DND-41 (cell line): Measurements from ENCODE around the gene ZFP36L2.
A peak's percentile ranks its signal among the peaks of the same experiment; 100 is the strongest.

Experiments
- ATAC-seq: fragments of 200-7000 bp; cut with Tn5 transposase; 3 replicates; pipeline ENCODE4 v1.9.1; 2021; ENCODE audit warnings: low read depth; ENCODE audit not compliant: insufficient read depth
- DNase-seq: peaks from one replicate; pipeline ENCODE4 v3.0.0-alpha.2; 2020
- H2AFZ ChIP-seq: 2 replicates; pipeline ENCODE4 v1.6.0; 2012; ENCODE audit warnings: low read depth, low read length
- H3K27ac ChIP-seq: 2 replicates; pipeline ENCODE4 v1.5.1; 2012; ENCODE audit warnings: low read length, inconsistent platforms
- H3K27me3 ChIP-seq: fragments of 200-600 bp; sonication (generic); 2 replicates; pipeline ENCODE4 v1.6.0; 2012; ENCODE audit warnings: low read length, mild to moderate bottlenecking, inconsistent platforms; ENCODE audit not compliant: insufficient read depth, poor library complexity
- H3K36me3 ChIP-seq: 2 replicates; pipeline ENCODE4 v1.5.1; 2012; ENCODE audit warnings: low read length, inconsistent platforms; ENCODE audit not compliant: insufficient read depth
- H3K4me1 ChIP-seq: 2 replicates; pipeline ENCODE4 v1.5.1; 2012; ENCODE audit warnings: mild to moderate bottlenecking, low read length; ENCODE audit not compliant: insufficient read depth
- H3K4me2 ChIP-seq: 2 replicates; pipeline ENCODE4 v1.6.0; 2012; ENCODE audit warnings: mild to moderate bottlenecking, moderate library complexity, low read length, inconsistent platforms; ENCODE audit not compliant: insufficient read depth
- H3K4me3 ChIP-seq, 2 experiments: fragments of 200-600 bp in 1 of 2; shearing (Covaris generic) in 1 of 2; 2 replicates each; pipeline ENCODE4 v1.5.1; 2012 to 2016; ENCODE audit warnings: inconsistent platforms in 2 of 2, low read length in 2 of 2, mild to moderate bottlenecking in 2 of 2, low read depth in 1 of 2, moderate library complexity in 1 of 2
- H3K79me2 ChIP-seq: 2 replicates; pipeline ENCODE4 v1.6.0; 2012; ENCODE audit warnings: low read length, inconsistent platforms; ENCODE audit not compliant: insufficient read depth
- H3K9ac ChIP-seq: 2 replicates; pipeline ENCODE4 v1.6.0; 2012; ENCODE audit warnings: low read depth, mild to moderate bottlenecking, inconsistent platforms, low read length, moderate library complexity
- H3K9me3 ChIP-seq: 2 replicates; pipeline ENCODE4 v1.5.1; 2012; ENCODE audit warnings: low read length, moderate library complexity, mild to moderate bottlenecking, inconsistent platforms; ENCODE audit not compliant: insufficient read depth, severe bottlenecking
- H4K20me1 ChIP-seq: 2 replicates; pipeline ENCODE4 v1.6.0; 2012; ENCODE audit warnings: low read length; ENCODE audit not compliant: insufficient read depth
- EZH2 ChIP-seq: IDR thresholded peaks from 3 replicates; pipeline ENCODE4 v1.6.1; 2012; ENCODE audit warnings: borderline replicate concordance, low read depth, mild to moderate bottlenecking, moderate library complexity, low read length, inconsistent platforms; ENCODE audit not compliant: severe bottlenecking
- TF ChIP-seq, protein P1 (sequence below): IDR thresholded peaks from 2 replicates; pipeline ENCODE4 v1.5.1; 2012; ENCODE audit warnings: borderline replicate concordance, low read length, moderate library complexity, mild to moderate bottlenecking; ENCODE audit not compliant: poor library complexity, severe bottlenecking; ENCODE audit errors: extremely low read depth

Gene ZFP36L2, protein sequence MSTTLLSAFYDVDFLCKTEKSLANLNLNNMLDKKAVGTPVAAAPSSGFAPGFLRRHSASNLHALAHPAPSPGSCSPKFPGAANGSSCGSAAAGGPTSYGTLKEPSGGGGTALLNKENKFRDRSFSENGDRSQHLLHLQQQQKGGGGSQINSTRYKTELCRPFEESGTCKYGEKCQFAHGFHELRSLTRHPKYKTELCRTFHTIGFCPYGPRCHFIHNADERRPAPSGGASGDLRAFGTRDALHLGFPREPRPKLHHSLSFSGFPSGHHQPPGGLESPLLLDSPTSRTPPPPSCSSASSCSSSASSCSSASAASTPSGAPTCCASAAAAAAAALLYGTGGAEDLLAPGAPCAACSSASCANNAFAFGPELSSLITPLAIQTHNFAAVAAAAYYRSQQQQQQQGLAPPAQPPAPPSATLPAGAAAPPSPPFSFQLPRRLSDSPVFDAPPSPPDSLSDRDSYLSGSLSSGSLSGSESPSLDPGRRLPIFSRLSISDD

GRCh38 chr2:43226558-43226954 lies at the start of gene ZFP36L2:
ZFP36L2 (minus strand) TSS chr2:43226606; CDS start chr2:43226315, 291 bp downstream.
- peak within 1 kb of the TSS; percentile 22; the same call in 1 of the 2 replicates for H2AFZ ChIP-seq
- H3K9ac ChIP-seq: peak within 1 kb of the TSS; percentile 99
- H3K9me3 ChIP-seq: no peaks in the 10 kb centered on the region
- peaks cover 42% of the 10 kb centered on the region for H4K20me1 ChIP-seq
- peak; percentile 57 for ATAC-seq
- peak within 1 kb of the TSS; percentile 99 for H3K27ac ChIP-seq
- peak; percentile 95 for DNase-seq
- TF ChIP-seq, protein P1, sequence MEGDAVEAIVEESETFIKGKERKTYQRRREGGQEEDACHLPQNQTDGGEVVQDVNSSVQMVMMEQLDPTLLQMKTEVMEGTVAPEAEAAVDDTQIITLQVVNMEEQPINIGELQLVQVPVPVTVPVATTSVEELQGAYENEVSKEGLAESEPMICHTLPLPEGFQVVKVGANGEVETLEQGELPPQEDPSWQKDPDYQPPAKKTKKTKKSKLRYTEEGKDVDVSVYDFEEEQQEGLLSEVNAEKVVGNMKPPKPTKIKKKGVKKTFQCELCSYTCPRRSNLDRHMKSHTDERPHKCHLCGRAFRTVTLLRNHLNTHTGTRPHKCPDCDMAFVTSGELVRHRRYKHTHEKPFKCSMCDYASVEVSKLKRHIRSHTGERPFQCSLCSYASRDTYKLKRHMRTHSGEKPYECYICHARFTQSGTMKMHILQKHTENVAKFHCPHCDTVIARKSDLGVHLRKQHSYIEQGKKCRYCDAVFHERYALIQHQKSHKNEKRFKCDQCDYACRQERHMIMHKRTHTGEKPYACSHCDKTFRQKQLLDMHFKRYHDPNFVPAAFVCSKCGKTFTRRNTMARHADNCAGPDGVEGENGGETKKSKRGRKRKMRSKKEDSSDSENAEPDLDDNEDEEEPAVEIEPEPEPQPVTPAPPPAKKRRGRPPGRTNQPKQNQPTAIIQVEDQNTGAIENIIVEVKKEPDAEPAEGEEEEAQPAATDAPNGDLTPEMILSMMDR: no peak
- TF ChIP-seq EZH2: no peak
- H3K4me2 ChIP-seq: peak within 1 kb of the TSS; percentile 68
- peaks cover 63% of the 10 kb centered on the region for H3K36me3 ChIP-seq
- peaks cover 71% of the 10 kb centered on the region for H3K79me2 ChIP-seq
- H3K4me3 ChIP-seq: peak within 1 kb of the TSS; percentile 83 to 84
- H3K4me1 ChIP-seq: peaks cover 31% of the 10 kb centered on the region
- H3K27me3 ChIP-seq: no peaks in the 10 kb centered on the region

DNA sequence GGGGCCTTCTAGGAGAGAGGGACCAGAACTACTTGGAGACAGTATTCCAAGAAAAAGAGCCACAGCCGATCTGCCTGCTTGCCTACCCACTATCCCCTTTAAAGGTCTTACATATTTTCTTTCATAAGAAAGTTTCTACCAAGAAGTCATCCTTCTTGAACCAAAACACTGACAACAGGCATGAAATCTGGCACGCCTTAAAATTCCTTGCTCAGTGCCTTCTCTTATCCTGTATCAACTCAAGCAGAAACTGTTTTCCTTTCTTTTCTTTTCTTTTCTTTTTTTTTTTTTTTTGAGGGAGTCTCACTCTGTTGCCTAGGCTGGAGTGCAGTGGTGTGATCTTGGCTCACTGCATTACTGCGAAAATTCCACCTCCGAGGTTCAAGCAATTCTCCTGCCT lies 48.3 kb upstream of the ZFP36L2 start:
- H3K9ac ChIP-seq: no peak overlapping the region
- ATAC-seq (no peak), DNase-seq (no peak)
- peaks cover 13% of the 10 kb centered on the region; the same call in 1 of the 2 replicates for H3K36me3 ChIP-seq
- H3K9me3 ChIP-seq: no peaks in the 10 kb centered on the region
- TF ChIP-seq, protein P1: no peak
- TF ChIP-seq EZH2: no peak
- H3K79me2 ChIP-seq: no peaks in the 10 kb centered on the region
- no peaks in the 10 kb centered on the region for H3K4me1 ChIP-seq
- H3K4me3 ChIP-seq: no peak overlapping the region
- no peak overlapping the region for H2AFZ ChIP-seq
- no peaks in the 10 kb centered on the region for H3K27me3 ChIP-seq
- no peaks in the 10 kb centered on the region for H4K20me1 ChIP-seq
- no peak overlapping the region for H3K4me2 ChIP-seq
- H3K27ac ChIP-seq: no peak overlapping the region

- H3K27ac ChIP-seq: no peak overlapping the region
- no peaks in the 10 kb centered on the region for H3K4me1 ChIP-seq
- no peak for DNase-seq
- H3K4me3 ChIP-seq: no peak overlapping the region
- H3K79me2 ChIP-seq: no peaks in the 10 kb centered on the region
- H3K9me3 ChIP-seq: no peaks in the 10 kb centered on the region
- no peaks in the 10 kb centered on the region for H4K20me1 ChIP-seq
- H2AFZ ChIP-seq: no peak overlapping the region
- no peak for ATAC-seq
- peaks cover 10% of the 10 kb centered on the region; the same call in 1 of the 2 replicates for H3K36me3 ChIP-seq
- H3K9ac ChIP-seq: no peak overlapping the region
- no peak overlapping the region for H3K4me2 ChIP-seq
- TF ChIP-seq EZH2: no peak
- TF ChIP-seq, protein P1: no peak
- no peaks in the 10 kb centered on the region for H3K27me3 ChIP-seq
Measured at GRCh38 chr2:43274055-43274454, 47.6 kb upstream of the ZFP36L2 start.
